B cell (primary cell): ENCODE data around the gene STOML1. TPM values are rescaled to one million over a fixed set of nuclear protein-coding genes. Genes with fewer than 3 reads are reported as not detected.
"Not testable (repeated sequence)": the region's sequence is repeated elsewhere in the genome, so short reads cannot be mapped to it uniquely, and the experiment has no call there.

Source experiments
- ATAC-seq: fragments of 200-7000 bp; cut with Tn5 transposase; one replicate; pipeline ENCODE4 v1.10.0; 2021; ENCODE audit warnings: low read depth, mild to moderate bottlenecking, moderate number of reproducible peaks, moderate library complexity
- CTCF ChIA-PET: fragments of 350-600 bp; sonication (Branson Sonifier 250); formaldehyde crosslinking; loops from one replicate; lab custom pipeline; 2021; ENCODE audit warnings: antibody characterized with exemption, inconsistent platforms; lab: Charles Lee
- POLR2A ChIA-PET: fragments of 350-600 bp; sonication (Branson Sonifier 250); formaldehyde crosslinking; loops from one replicate; lab custom pipeline; 2021; ENCODE audit warnings: antibody characterized with exemption; lab: Charles Lee
- DNase-seq: peaks from one replicate; pipeline ENCODE4 v3.0.0; 2013
- H2AFZ ChIP-seq: 2 replicates; pipeline ENCODE4 v1.6.1; 2012; ENCODE audit warnings: mild to moderate bottlenecking, low read depth, low read length; ENCODE audit not compliant: insufficient read depth, poor library complexity, severe bottlenecking
- H3K27ac ChIP-seq, 2 donors: 1 replicate in 1 of 2; 2 replicates in 1 of 2; pipeline ENCODE4 v1.5.1; 2012 to 2013; ENCODE audit warnings: low read length in 2 of 2, mild to moderate bottlenecking in 2 of 2, moderate library complexity in 1 of 2
- H3K27me3 ChIP-seq, 4 experiments: fragments of 200-600 bp in 1 of 4; sonication (generic) in 1 of 4; replicated peaks in 1 of 4; 1 replicate in 2 of 4; 2 replicates in 2 of 4; pipeline versions ENCODE4 v1.6.1 to v1.7.0; 2013 to 2016; ENCODE audit warnings: low read length in 3 of 4, mild to moderate bottlenecking in 2 of 4, mixed read lengths in 1 of 4, moderate library complexity in 1 of 4; ENCODE audit not compliant: insufficient read depth in 4 of 4, control insufficient read depth in 3 of 4; ENCODE audit errors: control extremely low read depth in 1 of 4
- H3K36me3 ChIP-seq, 2 experiments: replicated peaks in 1 of 2; 1 replicate in 1 of 2; 2 replicates in 1 of 2; pipeline versions ENCODE4 v1.6.1 to v1.7.1; 2013; ENCODE audit warnings: low read length in 1 of 2; ENCODE audit not compliant: insufficient read depth in 2 of 2, control insufficient read depth in 1 of 2; ENCODE audit errors: control extremely low read depth in 1 of 2, extremely low read depth in 1 of 2
- H3K4me1 ChIP-seq, 2 donors: fragments of 200-600 bp in 1 of 2; sonication (generic) in 1 of 2; 1 replicate in 1 of 2; 2 replicates in 1 of 2; pipeline versions ENCODE4 v1.5.1 to v1.6.1; 2013 to 2017; ENCODE audit warnings: low read length in 2 of 2; ENCODE audit not compliant: control insufficient read depth in 2 of 2, insufficient read depth in 2 of 2
- H3K4me2 ChIP-seq: replicated peaks from 2 replicates; pipeline ENCODE3; 2012; ENCODE audit warnings: mild to moderate bottlenecking, low read depth, low read length; ENCODE audit not compliant: poor library complexity, severe bottlenecking
- H3K4me3 ChIP-seq, 5 experiments: fragments of 200-600 bp in 1 of 5; sonication (generic) in 1 of 5; 1 replicate in 3 of 5; 2 replicates in 2 of 5; pipeline versions ENCODE4 v1.5.1 to v1.7.0; 2011 to 2016; ENCODE audit warnings: low read length in 4 of 5, mild to moderate bottlenecking in 4 of 5, low read depth in 2 of 5, control low read depth in 1 of 5, moderate library complexity in 1 of 5; ENCODE audit not compliant: insufficient read depth in 1 of 5; ENCODE audit errors: control extremely low read depth in 1 of 5, extremely low read depth in 1 of 5
- H3K79me2 ChIP-seq: fragments of 200-600 bp; sonication (generic); one replicate; pipeline ENCODE4 v1.6.0; 2016; ENCODE audit warnings: low read length; ENCODE audit not compliant: control insufficient read depth, insufficient read depth
- H3K9ac ChIP-seq: fragments of 200-600 bp; sonication (generic); 2 replicates; pipeline ENCODE4 v1.6.1; 2017; ENCODE audit warnings: mild to moderate bottlenecking, low read length, moderate library complexity
- H3K9me3 ChIP-seq, 3 donors: one replicate each; pipeline versions ENCODE4 v1.6.1 to v1.7.1; 2013; ENCODE audit warnings: low read length in 2 of 3; ENCODE audit not compliant: control insufficient read depth in 2 of 3, insufficient read depth in 1 of 3; ENCODE audit errors: control extremely low read depth in 1 of 3
- H4K20me1 ChIP-seq: 2 replicates; pipeline ENCODE4 v1.6.0; 2012; ENCODE audit warnings: mild to moderate bottlenecking, low read length; ENCODE audit not compliant: insufficient read depth, control insufficient read depth, poor library complexity, severe bottlenecking
- H3K27ac Mint-ChIP-seq: one replicate; pipeline ENCODE4 v1.8.0; 2021; ENCODE audit warnings: mixed read lengths
- H3K27me3 Mint-ChIP-seq: one replicate; pipeline ENCODE4 v1.8.0; 2021; ENCODE audit warnings: mixed read lengths
- H3K4me1 Mint-ChIP-seq: one replicate; pipeline ENCODE4 v1.8.0; 2021; ENCODE audit warnings: mixed read lengths
- H3K4me3 Mint-ChIP-seq: one replicate; pipeline ENCODE4 v1.8.0; 2021; ENCODE audit warnings: mixed read lengths
- H3K9me3 Mint-ChIP-seq: one replicate; pipeline ENCODE4 v1.8.0; 2022; ENCODE audit warnings: mixed read lengths; ENCODE audit not compliant: insufficient read depth
- EZH2 ChIP-seq: IDR thresholded peaks from 2 replicates; pipeline ENCODE4 v1.6.1; 2012; ENCODE audit warnings: borderline replicate concordance, low read depth, mild to moderate bottlenecking, moderate library complexity, low read length; ENCODE audit not compliant: insufficient read depth, poor library complexity, severe bottlenecking
- WGBS: methylation state at CpG from one replicate; pipeline ENCODE4 v1.1.5; 2013; ENCODE audit warnings: missing lambda C conversion rate; ENCODE audit not compliant: insufficient coverage; 5-methylcytosine and 5-hydroxymethylcytosine counted together
- intact Hi-C: fragments of 100-400 bp; cut with micrococcal nuclease; formaldehyde crosslinking; loops from one replicate; pipeline ENCODE4 v1.10.0; 2022
- polyA plus RNA-seq: library from polyadenylated mRNA; depleted of rRNA; stranded (reverse); fragments of >200 nt; gene quantifications from 2 replicates; pipeline ENCODE4 v1.2.3, GENCODE V29; 2012
- total RNA-seq, 2 donors: library from RNA; stranded (reverse); fragments of 120-200 nt in 1 of 2; gene quantifications; 1 replicate in 1 of 2; 2 replicates in 1 of 2; pipeline versions ENCODE4 v1.2.3 to v1.2.4, GENCODE V29; 2013 to 2022
- TF ChIP-seq, protein P1 (sequence below): fragments of 200-600 bp; IDR thresholded peaks from one replicate; pipeline ENCODE4 v1.8.0; 2022; ENCODE audit warnings: antibody characterized with exemption, mild to moderate bottlenecking

Gene STOML1
- total and polyA plus RNA-seq, 2 donors (not counting 1 experiment from before 2014, with no cell fraction given), result 6.2 to 11.3 TPM

DNA sequence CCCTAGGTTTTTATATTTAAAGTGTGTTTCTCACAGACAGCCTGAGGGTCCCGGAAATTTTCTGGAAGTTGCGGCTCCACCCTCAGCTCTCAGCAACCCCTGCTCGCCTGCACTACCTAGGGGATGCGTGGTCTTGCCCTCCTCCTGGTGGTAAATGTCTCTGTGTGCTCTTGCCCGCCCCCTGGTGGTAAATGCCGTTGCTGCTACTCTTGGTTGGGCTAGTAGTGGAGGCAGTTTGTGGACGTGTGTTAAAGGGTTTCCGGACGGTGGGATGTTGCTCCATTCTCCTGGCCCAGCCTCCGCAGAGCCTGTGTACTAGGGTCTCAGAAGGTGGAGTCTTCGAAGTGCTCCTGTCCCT lies 27.4 kb downstream of the STOML1 start:
- no peak overlapping the region for H3K27ac ChIP-seq

DNA sequence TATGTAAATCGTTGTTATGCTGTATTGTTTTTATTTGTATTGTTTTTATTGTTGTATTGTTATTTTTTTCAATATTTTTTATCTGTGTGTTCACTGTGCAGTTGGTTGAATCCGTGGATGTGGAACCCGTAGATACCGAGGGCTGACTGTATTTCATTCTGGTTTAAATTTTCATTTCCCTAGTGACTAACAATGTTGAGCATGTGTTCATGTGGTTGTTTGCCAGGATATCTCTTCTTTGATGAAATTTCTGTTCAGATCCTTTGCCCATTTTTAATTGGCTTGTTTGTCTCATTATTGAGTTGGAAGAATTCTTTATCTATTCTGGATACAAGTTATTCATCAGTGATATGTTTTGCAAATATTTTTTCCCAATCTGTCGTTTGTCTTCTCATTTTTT lies 29.7 kb downstream of the STOML1 start:
- Mint-ChIP-seq H3K27me3 (peaks cover 6% of the 10 kb centered on the region), H3K4me1 (peaks cover 31% of the 10 kb centered on the region), H3K9me3 (no peaks in the 10 kb centered on the region), H3K4me3 (no peak overlapping the region), H3K27ac (no peak overlapping the region)
- Histone ChIP-seq H3K27me3 (peaks cover 0 to 3% (median 0%) of the 10 kb centered on the region in 4 experiments), H3K36me3 (no peaks in the 10 kb centered on the region), H3K4me1 (peaks cover 31 to 37% of the 10 kb centered on the region in 2 donors), H2AFZ (no peak overlapping the region), H3K4me2 (no peak overlapping the region), H3K9ac (no peak overlapping the region), H3K27ac (no peak overlapping the region), H3K79me2 (no peaks in the 10 kb centered on the region), H3K4me3 (no peak overlapping the region), H4K20me1 (no peaks in the 10 kb centered on the region), H3K9me3 (no peaks in the 10 kb centered on the region)
- no CpG with 5 or more reads among the region's 5 CpGs for WGBS
- DNase-seq, result no peak
- TF ChIP-seq, protein P1, sequence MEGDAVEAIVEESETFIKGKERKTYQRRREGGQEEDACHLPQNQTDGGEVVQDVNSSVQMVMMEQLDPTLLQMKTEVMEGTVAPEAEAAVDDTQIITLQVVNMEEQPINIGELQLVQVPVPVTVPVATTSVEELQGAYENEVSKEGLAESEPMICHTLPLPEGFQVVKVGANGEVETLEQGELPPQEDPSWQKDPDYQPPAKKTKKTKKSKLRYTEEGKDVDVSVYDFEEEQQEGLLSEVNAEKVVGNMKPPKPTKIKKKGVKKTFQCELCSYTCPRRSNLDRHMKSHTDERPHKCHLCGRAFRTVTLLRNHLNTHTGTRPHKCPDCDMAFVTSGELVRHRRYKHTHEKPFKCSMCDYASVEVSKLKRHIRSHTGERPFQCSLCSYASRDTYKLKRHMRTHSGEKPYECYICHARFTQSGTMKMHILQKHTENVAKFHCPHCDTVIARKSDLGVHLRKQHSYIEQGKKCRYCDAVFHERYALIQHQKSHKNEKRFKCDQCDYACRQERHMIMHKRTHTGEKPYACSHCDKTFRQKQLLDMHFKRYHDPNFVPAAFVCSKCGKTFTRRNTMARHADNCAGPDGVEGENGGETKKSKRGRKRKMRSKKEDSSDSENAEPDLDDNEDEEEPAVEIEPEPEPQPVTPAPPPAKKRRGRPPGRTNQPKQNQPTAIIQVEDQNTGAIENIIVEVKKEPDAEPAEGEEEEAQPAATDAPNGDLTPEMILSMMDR, result no peak
- no peak for TF ChIP-seq EZH2
- ATAC-seq, result no peak
- intact Hi-C loops, result no loop called here
- CTCF ChIA-PET, result no interaction called here
- POLR2A ChIA-PET, result no interaction called here

More for the DNA sequence above, 27.4 kb downstream of the STOML1 start:
- no peak for TF ChIP-seq EZH2
- TF ChIP-seq, protein P1, result peak; percentile 91
- Histone ChIP-seq H3K9ac (peak overlapping the region; percentile 52), H3K27me3 (no peaks in the 10 kb centered on the region), H3K4me3 (peak overlapping the region in 4 of 5 experiments; percentile 17 to 47 (median 44)), H3K4me2 (peak overlapping the region; percentile 79), H4K20me1 (no peaks in the 10 kb centered on the region), H3K79me2 (no peaks in the 10 kb centered on the region), H2AFZ (peak overlapping the region; percentile 46), H3K9me3 (no peaks in the 10 kb centered on the region), H3K4me1 (peaks cover 21 to 29% of the 10 kb centered on the region in 2 donors), H3K36me3 (no peaks in the 10 kb centered on the region)
- DNase-seq (peak; percentile 85), ATAC-seq (peak; percentile 87)
- ChIA-PET CTCF (interaction anchor here (0.7 to 3.2 kb wide), 8 partner anchors 8 to 91 kb away, joined by 3 to 20 read pairs (median 4); no protein-coding TSS in a partner anchor), POLR2A (no interaction called here)
- WGBS, result 12% methylated on average over 9 of the region's 11 CpGs
- Mint-ChIP-seq H3K9me3 (no peaks in the 10 kb centered on the region), H3K4me1 (peaks cover 22% of the 10 kb centered on the region), H3K27me3 (peaks cover 3% of the 10 kb centered on the region), H3K4me3 (peak overlapping the region; percentile 82), H3K27ac (peak overlapping the region; percentile 7)
- intact Hi-C loops, result loop anchor here (1.0 kb wide), 1 partner anchor 13 kb away; no protein-coding TSS in a partner anchor

DNA sequence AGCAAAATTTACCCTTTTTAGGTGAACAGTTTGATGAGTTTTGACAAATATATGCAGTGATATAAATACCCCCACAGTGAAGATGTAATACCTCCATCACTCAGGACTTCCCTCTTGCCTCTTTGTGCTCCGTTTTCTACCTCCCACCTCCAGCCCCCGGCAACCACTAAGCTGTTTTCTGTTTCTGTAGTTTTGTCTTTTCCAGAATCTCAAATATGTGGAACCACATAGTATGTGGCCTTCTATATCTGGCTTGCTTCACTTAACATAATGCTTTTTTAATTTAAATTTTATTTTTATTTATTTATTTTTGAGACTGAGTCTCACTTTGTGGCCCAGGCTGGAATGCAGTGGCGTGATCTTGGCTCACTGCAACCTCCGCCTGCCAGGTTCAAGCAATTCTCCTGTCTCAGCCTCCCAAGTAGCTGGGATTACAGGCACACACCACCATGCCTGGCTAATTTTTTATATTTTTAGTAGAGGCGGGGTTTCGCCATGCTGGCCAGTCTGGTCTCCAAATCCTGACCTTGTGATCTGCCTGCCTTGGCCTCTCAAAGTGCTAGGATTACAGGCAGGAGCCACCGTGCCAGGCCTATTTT lies 31.5 kb downstream of the STOML1 start:
- H3K4me2 ChIP-seq, H3K27me3 ChIP-seq, H3K9me3 Mint-ChIP-seq, H3K27ac ChIP-seq, H3K9me3 ChIP-seq, H4K20me1 ChIP-seq, POLR2A ChIA-PET, H3K79me2 ChIP-seq, H3K4me3 ChIP-seq, H3K9ac ChIP-seq, H3K4me3 Mint-ChIP-seq, ATAC-seq, intact Hi-C loops, H2AFZ ChIP-seq, DNase-seq, H3K27ac Mint-ChIP-seq, H3K36me3 ChIP-seq: not testable (repeated sequence)
- H3K4me1 Mint-ChIP-seq, result peaks cover 19% of the 10 kb centered on the region
- WGBS, result 81% methylated on average over 7 of the region's 7 CpGs
- H3K27me3 Mint-ChIP-seq, result peaks cover 13% of the 10 kb centered on the region
- H3K4me1 ChIP-seq, result peaks cover 20 to 22% of the 10 kb centered on the region in 2 donors
- CTCF ChIA-PET, result interaction anchor here (1.3 to 2.2 kb wide), 2 partner anchors 9 to 12 kb away, joined by 5 to 10 read pairs; no protein-coding TSS in a partner anchor
